GM19324 (cell line): ENCODE results near the gene RANBP17.
"Not testable (repeated sequence)": the region's sequence is repeated elsewhere in the genome, so short reads cannot be mapped to it uniquely, and the experiment has no call there.

ENCODE experiments used
- ATAC-seq: cut with Tn5 transposase; IDR thresholded peaks from one replicate; pipeline ENCODE4 v1.9.1; 2021; ENCODE audit warnings: mild to moderate bottlenecking, moderate library complexity; ENCODE audit not compliant: unreplicated experiment, low FRiP score

RANBP17 gene

GRCh38 chr5:170865622-170866021 lies 3.8 kb downstream of the RANBP17 start:
- no peak for ATAC-seq

- no peak for ATAC-seq
These were observed 6.0 kb downstream of the RANBP17 start for GRCh38 chr5:170867825-170868224.

DNA sequence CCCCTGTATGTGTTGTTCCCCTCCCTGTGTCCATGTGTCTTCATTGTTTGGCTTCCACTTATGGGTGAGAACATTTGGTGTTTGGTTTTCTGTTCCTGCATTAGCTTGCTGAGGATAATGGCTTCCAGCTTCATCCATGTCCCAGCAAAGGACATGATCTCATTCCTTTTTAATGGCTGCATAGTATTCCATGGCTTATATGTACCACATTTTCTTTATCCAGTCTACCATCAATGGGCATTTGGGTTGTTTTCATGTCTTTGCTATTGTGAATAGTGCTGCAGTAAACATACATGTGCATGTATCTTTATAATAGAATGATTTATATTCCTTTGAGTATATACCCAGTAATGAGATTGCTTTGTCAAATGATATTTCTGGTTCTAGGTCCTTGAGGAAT lies 8.6 kb downstream of the RANBP17 start:
- not testable (repeated sequence) for ATAC-seq

DNA sequence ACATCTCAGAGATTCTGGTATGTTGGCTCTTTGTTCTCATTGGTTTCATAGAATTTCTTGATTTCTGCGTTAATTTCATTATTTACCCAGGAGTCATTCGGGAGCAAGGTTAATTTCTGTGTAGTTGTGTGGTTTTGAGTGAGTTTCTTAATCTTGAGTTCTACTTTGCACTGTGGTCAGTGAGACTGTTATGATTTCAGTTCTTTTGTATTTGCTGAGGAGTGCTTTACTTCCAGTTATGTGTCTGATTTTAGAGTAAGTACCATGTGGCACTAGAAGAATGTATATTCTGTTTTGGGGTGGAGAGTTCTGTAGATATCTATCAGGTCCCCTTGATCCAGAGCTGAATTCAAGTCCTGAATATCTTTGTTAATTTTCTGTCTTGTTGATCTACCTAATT lies 12.2 kb downstream of the RANBP17 start:
- no peak for ATAC-seq

DNA sequence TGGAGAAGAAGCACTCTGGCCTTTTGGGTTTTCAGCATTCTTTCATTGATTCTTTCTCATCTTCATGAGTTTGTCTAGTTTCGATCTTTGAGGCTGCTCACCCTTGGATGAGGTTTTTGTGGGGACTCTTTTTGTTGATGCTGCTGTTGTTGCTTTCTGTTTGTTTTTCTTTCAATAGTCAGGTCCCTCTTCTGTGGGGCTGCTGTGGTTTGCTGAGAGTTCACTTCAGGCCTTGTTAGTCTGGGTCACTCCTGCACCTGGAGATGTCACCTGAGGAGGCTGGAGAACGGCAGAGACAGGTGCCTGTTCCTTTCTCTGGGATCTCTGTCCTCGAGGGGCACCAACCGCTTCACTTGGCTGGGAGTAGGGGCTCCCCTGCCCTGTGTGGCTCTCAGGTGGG lies 14.0 kb downstream of the RANBP17 start:
- no peak for ATAC-seq

DNA sequence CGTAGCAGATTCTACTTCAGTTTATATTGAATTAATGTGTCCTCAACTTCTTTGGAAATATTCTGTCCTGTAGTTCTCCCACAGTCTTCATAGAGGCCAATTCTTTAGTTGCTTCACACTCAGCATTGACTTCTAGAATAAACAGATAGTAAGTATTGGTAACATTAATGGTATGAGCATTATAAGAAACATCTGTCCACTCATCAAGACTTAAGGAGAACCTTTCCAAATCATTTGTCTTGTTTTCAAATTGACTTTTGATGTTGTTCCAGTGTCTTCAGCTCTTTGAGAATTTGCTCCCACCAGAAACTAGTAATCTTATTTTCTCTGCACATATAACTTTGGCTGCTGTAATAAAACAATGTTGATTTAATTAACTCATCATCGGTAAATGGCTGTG lies 18.3 kb downstream of the RANBP17 start:
- ATAC-seq = no peak

- ATAC-seq = no peak
These were observed 20.5 kb downstream of the RANBP17 start for GRCh38 chr5:170882345-170882744.

DNA sequence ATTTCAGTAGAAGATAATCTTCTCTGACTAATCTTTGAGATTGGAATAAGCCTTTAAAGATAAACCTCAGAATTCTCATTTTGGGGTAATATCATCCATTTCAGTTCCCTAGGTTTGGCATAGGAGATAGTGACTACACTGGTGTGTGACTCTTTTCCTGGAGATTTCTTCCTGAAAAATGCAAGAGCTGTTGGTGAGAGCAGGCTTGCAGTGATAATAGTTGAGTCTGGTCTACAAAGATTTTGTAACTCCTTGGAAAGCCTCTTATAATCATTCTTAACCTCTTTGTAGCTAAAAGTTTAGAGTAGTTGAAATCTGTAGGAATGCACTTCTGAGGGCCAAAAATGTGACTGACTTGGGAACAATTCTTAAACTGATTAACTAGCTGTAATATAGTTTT lies 23.4 kb downstream of the RANBP17 start:
- ATAC-seq = no peak

GRCh38 chr5:170885809-170886208 lies 24.0 kb downstream of the RANBP17 start:
- ATAC-seq = no peak

DNA sequence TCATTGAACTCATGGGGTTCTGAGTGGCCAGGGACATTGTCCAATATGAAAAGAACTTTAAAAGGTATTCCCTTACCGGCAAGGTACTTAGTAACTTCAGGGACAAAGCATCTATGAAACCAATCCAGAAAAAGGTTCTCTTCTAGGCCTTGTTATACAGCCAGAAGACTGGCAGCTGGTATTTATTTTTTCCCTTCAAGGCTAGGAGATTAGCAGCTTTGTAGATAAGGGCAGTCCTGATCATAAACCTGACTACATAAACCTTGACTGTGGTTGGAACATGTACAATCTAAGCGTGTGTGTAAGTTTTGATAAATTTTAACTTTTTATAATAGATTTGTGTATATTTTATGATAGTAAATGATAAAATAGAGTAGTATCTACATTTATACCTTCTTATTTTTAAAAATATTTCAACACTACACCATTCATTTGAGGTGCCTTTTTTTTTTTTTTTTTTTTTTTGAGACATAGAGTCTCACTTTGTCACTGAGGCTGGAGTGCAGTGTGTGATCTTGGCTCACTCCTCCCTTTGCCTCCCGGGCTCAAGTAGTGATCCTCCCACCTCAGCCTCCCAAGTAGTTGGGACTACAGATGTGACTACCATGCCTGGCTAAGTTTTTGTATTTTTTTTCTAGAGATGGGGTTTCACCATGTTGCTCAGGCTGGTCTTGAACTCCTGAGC lies 24.5 kb downstream of the RANBP17 start:
- ATAC-seq = no peak

GRCh38 chr5:170892196-170892595 lies 30.4 kb downstream of the RANBP17 start:
- no peak for ATAC-seq

GRCh38 chr5:170894665-170895064 lies 32.8 kb downstream of the RANBP17 start:
- ATAC-seq = no peak

DNA sequence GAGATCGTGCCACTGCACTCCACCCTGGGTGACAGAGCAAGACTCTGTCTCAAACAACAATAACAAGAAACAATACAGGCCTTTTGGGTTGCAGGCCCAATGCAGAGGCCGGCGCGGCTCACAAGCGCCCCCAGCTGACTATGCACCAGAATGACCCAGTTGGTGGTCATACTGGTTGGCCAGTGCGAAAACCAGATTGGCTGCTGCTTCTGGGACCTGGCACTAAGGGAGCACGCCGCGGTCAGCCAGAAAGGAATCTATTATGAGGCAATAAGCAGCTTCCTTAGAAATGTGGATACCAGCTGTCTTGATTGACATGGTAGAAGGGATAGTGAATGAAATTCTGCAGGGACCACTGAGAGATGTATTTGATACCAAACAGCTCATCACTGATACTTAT lies 35.0 kb downstream of the RANBP17 start:
- no peak for ATAC-seq

DNA sequence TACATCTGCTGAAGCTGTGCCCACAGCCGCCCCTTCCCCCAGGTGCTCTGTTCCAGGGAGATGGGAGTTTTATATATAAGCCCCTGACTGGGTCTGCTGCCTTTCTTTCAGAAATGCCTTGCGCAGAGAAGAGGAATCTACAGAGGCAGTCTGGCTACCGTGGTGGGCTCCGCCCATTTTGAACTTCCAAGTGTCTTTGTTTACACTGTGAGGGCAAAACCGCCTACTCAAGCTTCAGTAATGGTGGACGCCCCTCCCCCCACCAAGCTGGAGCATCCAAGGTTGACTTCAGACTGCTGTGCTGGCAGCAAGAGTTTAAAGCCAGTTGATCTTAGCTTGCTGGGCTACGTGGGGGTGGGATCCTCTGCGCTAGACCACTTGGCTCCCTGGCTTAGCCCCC lies 41.3 kb downstream of the RANBP17 start:
- no peak for ATAC-seq

DNA sequence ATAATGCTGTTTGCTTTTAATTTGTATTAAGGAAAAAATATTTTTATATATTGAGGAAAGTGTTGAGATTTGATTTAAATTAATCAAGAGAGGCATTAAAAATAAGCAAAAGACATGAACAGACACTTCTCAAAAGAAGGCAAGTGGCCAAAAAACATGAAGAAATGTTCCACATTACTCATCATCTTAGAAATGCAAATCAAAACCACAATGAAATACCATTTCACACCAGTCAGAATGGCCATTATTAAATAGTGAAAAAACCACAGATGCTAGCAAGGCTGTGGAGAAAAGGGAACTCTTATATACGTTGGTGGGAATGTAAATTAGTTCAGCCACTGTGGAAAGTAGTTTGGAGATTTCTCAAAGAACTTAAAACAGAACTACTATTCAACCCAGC lies 45.9 kb downstream of the RANBP17 start:
- no peak for ATAC-seq

DNA sequence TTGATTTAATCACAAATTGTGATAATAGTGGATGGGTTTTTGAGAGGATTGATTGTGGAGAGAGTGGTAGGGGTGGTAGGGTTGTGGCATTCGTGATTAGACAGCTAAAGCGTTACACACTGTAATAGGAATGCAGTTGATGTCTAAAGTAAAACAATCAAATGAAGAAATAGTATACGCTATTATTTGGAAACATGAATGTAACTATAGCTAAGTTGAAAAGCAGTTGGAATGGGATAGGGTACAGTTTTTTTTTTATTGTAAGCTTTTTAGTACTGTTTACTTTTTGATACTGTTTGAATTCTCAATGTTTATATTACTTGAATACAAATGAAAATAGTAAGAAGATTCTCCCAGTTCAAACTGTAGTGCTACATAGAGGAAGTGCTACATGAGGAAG lies 51.8 kb downstream of the RANBP17 start:
- ATAC-seq = no peak

DNA sequence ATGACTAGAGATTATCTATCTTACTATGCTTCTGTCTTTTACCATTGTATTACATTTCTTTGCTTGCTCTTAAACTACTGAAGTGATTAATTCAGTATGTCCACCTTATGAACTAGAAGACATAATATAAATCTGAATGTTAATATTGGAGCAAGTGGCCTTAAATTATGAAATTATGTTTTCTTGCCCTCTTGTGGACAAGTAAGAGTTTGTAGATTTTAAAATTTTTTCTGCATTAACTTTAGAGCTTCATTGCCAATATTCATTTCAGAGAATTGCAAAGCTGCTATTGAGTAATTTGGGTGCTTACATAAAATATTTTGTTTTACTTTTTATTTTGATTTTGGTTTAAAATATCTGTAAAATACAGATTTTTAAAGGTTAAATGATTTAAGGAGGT lies 55.3 kb downstream of the RANBP17 start:
- no peak for ATAC-seq

DNA sequence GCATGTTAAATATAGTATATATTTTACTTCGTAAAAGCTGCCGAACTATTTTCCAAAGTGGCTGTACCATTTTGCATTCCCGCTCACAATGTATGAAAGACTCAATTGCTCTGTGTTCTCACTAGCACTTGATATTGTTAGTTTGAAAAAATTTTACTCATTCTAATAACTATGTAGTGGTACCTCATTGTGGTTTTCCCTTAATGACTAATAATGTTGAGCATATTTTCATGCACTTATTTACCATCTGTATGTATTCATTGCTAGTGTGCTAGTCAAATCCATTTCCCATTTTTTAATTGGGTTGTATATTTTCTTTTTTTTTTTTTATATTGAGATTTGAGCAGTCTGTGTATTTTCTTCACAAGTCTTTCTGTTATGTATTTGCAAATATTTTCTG lies 58.4 kb downstream of the RANBP17 start:
- no peak for ATAC-seq

DNA sequence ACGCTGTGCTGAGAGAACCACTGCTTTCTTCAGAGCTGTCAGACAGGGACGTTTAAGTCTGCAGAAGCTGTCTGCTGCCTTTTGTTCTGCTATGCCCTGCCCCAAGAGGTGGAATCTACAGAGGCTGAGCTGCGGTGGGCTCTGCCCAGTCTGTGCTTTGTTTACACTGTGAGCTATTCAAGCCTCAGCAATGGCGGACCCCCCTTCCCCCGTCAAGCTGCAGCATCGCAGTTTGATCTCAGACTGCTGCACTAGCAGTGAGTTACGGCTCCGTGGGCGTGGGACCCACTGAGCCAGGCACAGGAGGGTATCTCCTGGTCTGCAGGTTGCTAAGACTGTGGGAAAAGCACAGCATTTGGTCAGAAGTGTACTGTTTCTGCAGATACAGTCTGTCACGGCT lies 60.5 kb downstream of the RANBP17 start:
- ATAC-seq = not testable (repeated sequence)

DNA sequence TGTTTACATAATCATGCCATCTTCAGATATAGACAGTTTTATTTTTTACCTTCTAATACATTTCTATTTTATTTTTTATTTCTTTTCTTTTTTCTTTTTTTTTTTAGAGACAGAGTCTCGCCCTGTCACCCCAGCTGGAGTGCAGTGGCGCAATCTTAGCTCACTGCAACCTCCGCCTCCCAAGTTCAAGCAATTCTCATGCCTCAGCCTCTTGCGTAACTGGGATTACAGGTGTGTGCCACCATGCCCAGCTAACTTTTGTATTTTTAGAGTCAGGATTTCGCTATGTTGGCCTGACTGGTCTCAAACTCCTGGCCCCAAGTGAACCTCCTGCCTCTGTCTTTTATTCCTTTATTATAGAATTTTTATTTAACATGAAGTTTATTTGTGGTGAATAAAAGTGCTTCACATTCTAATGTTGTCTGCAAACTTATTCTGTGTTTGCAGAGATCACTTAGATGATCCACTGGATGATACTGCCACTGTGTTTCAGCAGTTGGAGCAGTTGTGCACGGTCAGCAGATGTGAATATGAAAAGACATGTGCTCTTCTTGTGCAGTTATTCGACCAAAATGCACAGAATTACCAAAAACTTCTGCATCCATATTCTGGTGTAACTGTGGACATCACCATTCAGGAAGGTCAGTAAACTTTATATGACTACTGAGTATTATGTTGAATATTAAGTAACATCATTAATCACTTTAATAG lies 62.2 kb downstream of the RANBP17 start:
- ATAC-seq = no peak

DNA sequence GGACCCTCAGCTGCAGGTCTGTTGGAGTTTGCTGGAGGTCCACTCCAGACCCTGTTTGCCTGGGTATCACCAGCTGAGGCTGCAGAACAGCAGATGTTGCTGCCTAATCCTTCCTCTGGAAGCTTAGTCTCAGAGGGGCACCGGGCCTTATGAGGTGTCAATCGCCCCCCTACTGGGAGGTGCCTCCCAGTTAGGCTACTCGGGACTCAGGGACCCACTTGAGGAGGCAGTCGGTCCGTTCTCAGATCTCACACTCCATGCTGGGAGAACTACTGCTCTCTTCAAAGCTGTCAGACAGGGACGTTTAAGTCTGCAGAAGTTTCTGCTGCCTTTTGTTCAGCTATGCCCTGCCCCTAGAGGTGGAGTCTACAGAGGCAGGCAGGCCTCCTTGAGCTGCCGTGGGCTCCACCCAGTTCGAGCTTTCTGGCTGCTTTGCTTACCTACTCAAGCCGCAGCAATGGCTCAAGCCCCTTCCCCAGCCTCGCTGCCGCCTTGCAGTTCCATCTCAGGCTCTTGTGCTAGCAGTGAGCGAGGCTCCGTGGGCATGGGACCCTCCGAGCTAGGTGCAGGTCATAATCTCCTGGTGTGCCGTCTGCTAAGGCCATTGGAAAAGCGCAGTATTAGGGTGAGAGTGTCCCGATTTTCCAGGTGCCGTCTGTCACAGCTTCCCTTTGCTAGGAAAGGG lies 73.9 kb downstream of the RANBP17 start:
- not testable (repeated sequence) for ATAC-seq

DNA sequence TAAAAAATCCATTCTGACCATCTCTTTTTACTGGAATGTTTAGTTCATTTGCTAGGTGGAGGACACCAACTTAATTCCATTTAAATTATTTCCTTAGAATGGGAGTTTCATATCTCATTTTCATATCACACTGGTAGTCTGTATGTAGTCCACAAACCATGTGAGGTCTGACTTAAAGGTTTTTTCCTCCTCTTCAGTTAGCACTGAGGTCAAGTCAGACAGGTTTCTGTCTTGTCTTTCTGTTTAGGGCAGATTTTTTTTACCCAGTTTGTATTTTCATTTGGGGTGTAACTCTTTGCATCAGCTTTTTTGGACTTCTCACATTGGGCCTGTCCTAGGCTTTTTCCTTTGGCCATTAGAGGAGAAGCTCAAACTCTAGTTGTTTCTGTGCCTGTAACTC lies 75.3 kb downstream of the RANBP17 start:
- ATAC-seq = no peak
